CD4-positive, alpha-beta T cell treated with Interleukin-12 subunit alpha and Interleukin-12 subunit beta, for 1 hour (primary cell): ENCODE measurements around the gene COL4A2.

Source experiments
- DNase-seq: peaks from one replicate; pipeline ENCODE4 v3.0.0-alpha.2; 2020

The COL4A2 gene

GRCh38 chr13:110341445-110342244 is 34.6 kb downstream of the COL4A2 start:
- no peak for DNase-seq

DNA sequence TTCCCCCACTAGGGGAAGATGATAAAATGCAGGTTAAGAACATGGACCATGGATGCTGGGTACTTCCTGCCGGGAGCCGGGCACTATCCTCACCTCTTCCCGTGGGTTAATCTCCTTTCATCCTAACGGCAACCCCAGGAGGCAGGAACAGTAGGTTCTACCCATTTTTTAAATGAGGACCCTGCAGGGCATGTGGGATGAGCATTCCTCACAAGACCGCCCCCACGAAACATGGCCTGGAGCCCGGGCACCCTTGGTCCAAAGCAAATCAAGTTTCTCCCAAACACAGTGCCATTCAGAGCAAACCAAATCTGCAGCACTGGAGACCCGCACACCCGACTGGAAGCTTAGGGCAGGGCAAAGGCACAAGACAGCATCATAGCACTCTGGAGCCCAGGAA is 35.4 kb downstream of the COL4A2 start:
- no peak for DNase-seq

DNA sequence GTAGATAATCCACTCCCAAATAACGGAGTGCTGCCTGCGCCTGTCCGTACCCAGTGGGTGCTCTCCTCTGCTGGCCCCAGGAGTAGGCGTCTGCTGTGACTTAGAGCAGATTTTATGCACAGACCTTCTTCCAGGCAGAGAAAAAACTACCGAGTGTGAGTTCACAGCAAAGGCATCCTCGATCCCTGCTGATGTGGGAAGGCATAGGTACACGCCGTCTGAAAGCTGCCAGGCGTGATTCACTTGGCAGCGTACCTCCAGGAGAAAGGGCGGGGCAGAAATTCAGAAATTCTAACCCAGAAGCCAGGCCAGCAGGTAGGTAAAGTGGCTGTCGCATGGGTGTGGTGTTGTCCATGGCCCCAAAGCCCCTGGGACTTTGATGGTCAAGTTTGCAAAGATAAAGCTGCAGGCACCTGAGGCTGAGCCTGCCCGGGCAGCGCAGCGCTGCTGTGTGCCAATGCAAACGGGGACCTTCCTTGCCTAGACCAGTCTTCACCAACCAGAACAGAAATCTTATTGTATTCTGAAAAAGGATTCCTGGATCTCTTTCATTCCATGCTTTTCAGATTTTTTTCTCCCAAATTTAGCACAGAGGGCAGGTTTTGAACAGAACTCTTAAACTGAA is 36.3 kb downstream of the COL4A2 start:
- DNase-seq, result no peak

DNA sequence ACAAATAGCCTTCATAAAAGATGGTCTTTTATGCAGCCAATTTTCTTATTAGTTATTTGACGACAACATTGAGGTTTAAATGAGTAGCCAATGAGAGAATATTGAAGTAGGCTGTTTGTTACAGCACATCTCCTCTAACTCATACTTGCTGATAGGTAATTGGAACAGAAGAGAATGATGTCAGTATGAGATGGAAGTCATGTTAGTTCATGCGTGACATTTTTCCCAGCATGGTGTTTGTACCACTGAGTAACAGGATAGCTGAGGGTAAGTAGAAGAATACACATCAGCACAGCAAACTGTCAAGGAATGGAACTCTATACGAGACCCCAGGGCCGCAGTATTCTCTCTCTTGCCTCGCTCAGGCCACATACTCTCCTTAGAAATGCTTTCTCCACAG is 37.2 kb downstream of the COL4A2 start:
- no peak for DNase-seq

- DNase-seq, result no peak
These were observed 38.2 kb downstream of the COL4A2 start for GRCh38 chr13:110345266-110345665.

GRCh38 chr13:110345701-110346100 is 38.6 kb downstream of the COL4A2 start:
- no peak for DNase-seq

DNA sequence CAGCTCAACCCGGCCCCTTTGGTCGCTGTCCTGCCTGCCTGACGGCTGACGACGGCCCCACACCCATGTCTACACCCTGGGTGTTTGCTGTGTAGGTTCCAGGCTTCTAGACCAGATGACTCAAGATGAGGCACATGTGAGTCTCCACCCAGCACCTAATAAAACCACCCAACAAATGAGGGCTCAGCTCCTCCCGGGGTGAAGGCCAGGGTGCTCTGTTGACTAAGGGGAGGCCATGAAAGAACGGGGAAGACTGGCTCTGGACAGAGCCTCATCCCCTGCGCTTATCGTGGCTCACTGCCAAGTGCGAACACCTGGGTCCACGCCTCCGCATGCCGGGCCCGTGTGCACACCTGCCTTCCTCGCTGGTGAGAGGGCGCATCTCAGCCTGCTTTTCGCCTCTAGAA is 39.6 kb downstream of the COL4A2 start:
- no peak for DNase-seq

DNA sequence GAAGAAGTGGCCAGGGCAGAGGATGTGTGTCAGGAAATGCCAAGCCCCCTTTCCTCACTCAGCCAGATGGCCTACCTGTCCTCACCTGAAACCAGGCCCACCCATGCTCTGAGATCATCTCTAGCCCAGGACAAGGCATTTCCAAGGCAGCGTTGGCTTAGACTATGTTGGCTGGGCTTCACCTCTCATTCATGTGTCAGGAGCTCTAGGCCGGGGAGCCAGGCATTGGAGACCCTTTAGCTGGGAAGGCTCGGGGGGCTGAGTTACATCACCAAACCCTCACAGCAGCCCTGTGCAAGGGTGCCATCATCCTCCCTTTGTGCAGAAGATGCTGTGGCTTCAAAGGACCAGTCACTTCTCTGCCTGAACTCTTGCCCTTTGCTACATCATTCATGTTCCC is 40.0 kb downstream of the COL4A2 start:
- no peak for DNase-seq

DNA sequence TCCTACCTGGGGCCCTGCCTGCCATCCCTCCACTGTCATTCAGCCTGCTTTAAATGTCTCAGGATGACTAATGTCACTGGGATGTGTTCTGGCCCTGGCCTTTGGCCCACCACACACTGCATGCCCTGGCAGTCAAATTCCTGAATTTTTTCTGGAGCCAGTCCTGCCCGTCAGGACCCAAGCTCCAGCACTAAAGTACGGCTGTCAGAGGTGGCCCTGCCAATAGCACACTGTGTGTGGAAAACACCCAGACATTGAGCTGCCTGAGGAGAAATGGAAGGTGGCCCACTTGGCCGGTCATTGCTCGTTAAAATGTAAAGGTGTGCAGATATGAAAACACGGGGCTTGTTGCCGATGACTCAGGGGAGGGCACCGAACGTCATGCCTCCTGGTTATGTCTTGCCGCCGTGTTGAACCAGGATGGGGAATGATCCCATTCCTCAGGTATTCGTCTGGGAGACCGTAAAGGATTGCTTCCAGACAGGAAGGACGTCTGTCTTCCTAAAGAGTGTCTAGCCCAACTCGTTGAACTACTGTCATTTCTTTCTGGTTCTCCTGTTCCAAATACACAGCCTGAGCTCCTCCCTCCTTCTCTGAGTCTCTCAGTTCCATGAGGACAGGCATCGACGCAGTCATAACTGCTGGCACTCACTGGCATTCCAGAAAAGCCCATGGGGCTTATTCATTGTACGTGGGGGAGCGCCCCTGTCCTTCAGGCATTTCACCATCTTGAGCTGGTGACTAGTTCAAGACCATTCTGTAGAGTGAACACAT is 40.6 kb downstream of the COL4A2 start:
- DNase-seq, result no peak

GRCh38 chr13:110348309-110349105 is 41.4 kb downstream of the COL4A2 start:
- DNase-seq, result no peak

DNA sequence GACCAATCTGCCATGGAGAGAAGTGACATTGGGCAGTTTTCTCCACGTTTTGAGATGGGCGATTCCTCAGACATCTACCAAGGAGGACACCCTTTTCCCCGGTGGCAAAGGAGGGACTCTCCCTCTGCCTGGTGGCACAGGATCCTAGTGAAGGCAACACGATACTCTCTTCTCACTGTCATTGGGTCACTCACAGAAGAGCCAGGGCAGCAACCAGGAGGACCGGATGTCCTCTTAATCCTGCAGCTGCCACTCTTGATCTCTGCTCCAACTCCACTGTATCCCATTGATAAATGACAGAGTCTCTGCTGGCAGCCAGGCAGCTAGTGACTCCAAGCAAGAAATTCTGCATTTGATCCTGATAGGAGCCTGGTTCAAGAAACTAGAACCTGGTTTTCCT is 42.2 kb downstream of the COL4A2 start:
- no peak for DNase-seq

GRCh38 chr13:110350049-110350448 is 43.0 kb downstream of the COL4A2 start:
- no peak for DNase-seq

DNA sequence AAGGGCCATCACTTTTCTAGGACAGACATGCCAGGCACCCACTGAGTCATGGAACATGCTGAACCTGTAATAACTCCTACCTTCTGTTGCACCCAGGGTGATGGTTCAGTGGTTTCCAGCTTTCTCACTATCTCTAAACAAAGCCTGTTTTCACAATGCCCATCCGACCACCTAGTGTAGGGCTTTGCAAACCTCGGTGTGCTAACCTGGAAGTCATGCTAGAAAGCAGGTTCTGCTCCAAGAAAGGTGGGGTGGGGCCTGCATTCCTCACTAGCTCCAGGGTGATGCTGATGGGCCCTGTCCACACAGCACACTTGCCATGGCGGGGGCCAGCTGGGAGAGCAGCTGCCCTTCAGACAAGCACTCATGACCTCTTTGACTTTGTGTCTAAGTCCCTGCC is 43.4 kb downstream of the COL4A2 start:
- no peak for DNase-seq

DNA sequence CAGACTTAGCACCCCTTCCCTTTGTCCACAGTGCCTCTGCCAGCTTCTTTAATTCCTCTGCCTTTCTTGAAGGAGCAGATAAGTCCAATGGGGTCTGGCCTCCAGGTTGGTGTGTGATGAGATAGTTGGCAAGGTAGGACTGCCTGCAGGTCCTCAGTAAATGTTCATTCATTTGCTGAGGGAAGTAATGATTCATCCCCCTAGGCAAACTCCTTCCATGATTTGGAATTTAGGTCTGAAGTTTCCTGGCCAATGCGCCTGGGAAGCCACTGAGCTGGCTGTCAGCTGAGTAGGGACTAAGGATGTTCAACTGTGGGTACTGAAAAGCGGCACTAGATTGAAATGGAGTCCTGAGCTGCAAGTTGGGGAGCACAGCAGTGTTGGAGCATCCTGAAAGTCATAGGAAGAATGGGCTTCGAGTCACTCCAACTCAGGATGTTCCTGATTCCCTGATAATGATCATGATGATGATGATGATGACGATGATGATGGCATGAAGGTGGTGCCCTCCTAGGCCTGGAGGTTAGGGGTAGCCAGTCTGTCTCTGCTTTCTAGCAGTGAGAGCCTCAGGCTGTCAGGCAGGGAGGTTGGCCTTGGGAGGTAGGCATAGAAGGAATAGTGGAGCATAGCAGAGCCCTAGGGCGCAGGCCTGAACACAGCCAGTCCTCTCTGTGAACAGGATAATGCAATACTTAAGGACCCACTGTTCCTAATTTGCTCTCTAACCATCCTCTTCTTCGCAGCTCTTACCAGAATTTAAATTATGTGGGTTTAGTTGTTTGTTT is 44.7 kb downstream of the COL4A2 start:
- no peak for DNase-seq

DNA sequence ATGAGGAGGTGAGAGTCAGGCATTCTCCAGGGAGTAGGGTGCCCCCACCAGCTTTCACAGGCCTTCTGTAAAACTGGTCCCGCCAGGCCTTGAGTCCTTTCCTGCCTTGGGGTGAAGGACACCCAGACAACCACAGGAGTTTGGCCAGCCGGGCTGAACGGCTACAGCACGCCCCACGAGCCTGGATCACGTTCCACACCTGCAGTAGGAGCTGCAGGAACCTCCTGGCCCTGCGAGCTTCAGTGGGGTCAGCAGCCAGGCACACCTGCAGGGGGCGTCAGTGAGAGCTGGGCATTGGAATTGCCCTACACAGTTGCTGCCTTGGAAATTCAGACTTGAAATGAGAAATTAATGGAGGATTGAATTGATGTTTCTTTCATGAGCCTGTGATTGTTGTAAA is 45.7 kb downstream of the COL4A2 start:
- DNase-seq, result no peak

DNA sequence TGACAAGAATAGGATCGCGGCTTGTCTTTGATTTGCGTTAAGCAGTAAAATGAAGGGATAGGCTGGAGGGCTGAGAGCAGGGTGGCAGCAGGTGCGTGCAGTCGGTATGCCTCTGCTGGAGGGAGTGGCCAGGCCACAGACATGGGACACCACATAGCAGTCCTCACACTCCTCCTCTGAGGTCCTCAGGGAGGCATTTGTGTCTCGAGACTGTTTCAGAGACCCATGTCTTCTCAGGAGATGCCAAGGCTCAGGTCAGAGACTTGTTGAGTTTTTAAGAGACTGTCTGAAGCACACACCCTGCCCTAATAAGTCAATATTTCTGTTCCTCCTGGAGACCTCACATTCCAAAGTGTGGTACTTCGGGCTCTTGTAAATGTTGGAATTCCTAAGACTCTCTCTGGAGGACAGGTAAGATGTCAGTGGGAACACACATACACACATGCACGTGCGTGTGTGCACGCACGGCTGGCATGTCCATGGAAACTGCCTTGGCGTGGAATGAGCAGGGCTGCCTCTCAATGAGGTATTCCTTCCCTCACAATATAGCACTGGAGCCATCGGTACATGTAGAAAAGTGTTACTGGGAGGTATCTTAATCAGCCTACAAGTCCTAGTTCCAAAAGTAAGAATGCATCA is 46.4 kb downstream of the COL4A2 start:
- no peak for DNase-seq

GRCh38 chr13:110354123-110354627 is 47.1 kb downstream of the COL4A2 start:
- DNase-seq, result no peak

GRCh38 chr13:110354715-110355473 is 47.8 kb downstream of the COL4A2 start:
- no peak for DNase-seq

GRCh38 chr13:110356362-110356761 is 49.3 kb downstream of the COL4A2 start:
- no peak for DNase-seq

- no peak for DNase-seq
These were observed 51.3 kb downstream of the COL4A2 start for GRCh38 chr13:110358381-110358780.

GRCh38 chr13:110359840-110360301 is 52.8 kb downstream of the COL4A2 start:
- DNase-seq, result no peak
